AG09319 (cell line): ENCODE data around the gene HIPK3.

Experiments used
- DNase-seq: peaks from one replicate; pipeline ENCODE4 v3.0.0-alpha.2; 2010; ENCODE audit warnings: low read depth; ENCODE audit errors: extremely low read depth
- CTCF ChIP-seq: IDR thresholded peaks from 2 replicates; pipeline ENCODE4 v1.5.1; 2011; ENCODE audit warnings: low read depth, mild to moderate bottlenecking, inconsistent platforms, low read length, moderate library complexity

Gene HIPK3

GRCh38 chr11:33310720-33311500 is 53.7 kb downstream of the HIPK3 start:
- DNase-seq: no peak
- no peak for TF ChIP-seq CTCF

GRCh38 chr11:33311680-33312079 is 54.5 kb downstream of the HIPK3 start:
- no peak for DNase-seq

GRCh38 chr11:33315822-33316221 is 58.6 kb downstream of the HIPK3 start:
- no peak for TF ChIP-seq CTCF

More at GRCh38 chr11:33311680-33312079, 54.5 kb downstream of the HIPK3 start:
- TF ChIP-seq CTCF: no peak

GRCh38 chr11:33317662-33318061 is 60.5 kb downstream of the HIPK3 start:
- DNase-seq: no peak
- no peak for TF ChIP-seq CTCF

More at GRCh38 chr11:33315822-33316221, 58.6 kb downstream of the HIPK3 start:
- no peak for DNase-seq

GRCh38 chr11:33320016-33320813 is 63.0 kb downstream of the HIPK3 start:
- DNase-seq: no peak
- TF ChIP-seq CTCF: no peak

GRCh38 chr11:33320814-33321330 is 63.7 kb downstream of the HIPK3 start:
- TF ChIP-seq CTCF: no peak
- DNase-seq: no peak

- DNase-seq: no peak
- TF ChIP-seq CTCF: no peak
Observed at GRCh38 chr11:33321422-33321821, 64.2 kb downstream of the HIPK3 start.
